ENCODE data around the gene GJB6.

Gene GJB6

DNA sequence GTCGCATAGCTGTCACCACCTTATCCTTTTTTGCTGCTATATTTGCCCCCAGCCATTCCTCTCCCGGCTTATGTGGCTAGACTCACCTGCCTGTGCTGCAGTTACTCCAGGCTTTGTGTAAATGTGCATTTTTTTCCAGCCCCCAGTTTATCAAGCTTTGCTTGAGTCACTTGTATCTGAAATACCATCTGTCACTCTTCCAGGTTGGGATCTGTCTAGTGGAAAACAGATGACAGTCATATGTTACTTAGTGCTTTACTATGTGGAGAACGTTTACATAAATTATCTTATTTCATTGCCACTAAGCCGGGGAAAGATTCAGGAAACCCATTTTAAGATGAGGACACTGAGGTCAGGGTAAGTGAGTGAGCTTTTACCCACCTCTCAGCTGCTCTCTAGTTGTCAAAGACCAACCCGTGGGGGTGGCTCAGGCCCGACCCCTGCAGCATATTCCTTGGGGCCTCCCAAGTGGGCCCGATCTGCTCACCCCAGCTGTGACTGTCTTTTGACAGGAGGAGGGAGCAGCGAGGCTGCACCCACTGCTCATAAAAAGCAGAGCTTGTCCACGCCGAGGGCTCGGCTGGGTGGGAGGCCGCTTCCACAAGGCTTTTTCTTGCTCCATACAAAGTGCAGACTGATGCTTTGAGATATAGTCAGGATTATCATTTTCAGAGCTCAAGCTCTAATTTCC lies 46.6 kb downstream of the GJB6 start:
- DNase-seq, result no peak

DNA sequence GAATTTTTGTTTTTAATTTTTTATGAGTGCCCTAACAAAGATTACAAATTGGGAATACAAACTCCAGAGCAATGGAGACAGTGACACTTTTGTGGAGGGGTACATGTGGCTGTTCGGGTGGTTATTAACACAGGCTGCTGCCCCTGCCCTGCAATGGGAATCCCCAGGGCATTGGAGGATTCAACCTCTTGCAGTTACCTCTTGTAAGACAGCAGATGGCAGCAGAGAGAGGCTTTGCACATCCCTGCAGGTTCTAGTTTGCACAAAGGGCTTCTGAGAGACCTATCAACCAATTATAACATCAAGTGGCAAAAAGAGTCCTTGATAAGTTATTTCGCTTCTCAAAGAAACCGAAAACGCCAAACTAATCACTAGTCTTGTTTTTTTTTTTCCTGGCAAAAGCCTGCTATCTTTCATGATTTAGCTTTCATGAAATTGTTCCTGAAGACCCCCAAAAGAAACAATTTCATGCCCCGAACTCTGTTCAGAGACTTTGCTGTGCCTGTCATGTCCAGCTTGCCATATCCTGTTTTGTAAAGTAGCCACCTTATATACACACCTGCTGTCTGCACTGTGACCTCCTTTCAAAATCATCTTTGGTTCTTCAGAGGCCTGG lies 49.8 kb downstream of the GJB6 start:
- peak; percentile 76 for DNase-seq

DNA sequence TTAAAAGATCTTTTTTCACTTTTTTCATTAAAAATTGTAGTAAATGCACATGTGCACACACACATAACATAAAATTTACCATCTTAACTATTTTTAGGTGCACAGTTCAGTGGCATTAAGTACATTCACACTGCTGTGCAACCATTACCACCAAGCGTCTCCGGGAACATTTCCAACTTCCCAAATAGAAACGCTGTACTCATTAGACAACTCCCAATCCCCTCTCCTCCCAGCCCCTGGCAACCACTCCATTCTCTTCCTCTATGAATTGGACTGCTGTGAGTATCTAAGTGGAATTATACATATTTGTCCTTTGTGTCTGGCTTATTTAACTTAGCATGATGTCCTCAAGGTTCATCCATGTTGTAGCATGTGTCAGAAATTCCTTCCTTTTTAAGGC lies 50.9 kb downstream of the GJB6 start:
- no peak for DNase-seq

DNA sequence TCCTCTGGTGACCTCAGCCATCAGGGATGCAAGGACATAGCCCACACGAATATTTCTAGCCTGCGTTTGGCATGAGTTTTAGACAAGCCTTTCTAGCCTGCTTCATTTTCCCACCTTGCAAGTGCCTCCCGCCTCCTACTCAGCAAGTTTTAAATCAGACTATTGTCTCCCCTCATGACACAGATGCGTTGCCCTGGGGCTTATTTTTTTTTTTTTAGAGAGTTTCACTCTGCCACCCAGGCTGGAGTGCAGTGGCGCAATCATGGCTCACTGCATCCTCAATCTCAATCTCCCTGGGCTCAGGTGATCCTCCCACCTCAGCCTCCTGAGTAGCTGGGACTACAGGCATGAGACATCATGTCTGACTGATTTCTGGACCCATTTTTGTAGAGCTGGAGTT lies 54.0 kb downstream of the GJB6 start:
- no peak for DNase-seq

DNA sequence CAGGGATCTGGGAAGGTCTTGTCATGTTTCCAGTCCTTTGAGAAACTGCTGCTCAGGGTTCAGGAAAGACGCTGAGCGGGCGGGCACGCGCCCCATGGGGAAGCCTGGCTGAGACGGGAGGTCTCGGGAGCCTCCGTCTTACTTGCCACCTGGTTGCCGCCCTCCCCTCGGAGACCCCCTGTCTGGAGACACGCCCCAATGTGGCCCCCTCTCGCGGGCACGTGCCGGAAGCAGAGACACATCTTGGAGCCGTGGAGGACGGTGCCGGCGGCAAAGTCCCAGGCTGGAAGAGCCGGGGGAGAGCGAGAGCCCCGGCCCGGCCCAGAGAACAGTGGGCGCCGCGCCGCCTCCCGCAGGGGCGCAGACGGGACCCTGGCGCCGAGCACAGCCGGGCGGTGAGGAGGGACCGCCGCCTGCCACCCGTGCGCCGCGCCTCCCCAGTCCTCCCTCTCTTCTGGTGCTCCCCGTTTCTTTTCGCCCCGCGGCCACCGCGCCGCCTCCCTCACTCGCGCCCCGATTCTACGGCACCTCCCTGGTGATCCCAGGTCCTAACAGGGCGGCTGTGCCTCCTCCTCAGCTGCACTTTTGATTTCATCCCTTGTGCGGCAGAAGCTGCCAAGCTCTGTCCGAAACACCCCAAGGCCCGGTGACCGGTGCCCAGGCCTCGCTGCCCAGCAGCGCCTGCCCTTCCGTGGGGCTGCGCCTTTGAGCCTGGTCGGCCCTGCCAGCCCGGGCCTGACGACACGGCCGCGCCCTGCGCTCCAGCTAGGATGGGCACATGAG lies 54.9 kb downstream of the GJB6 start:
- DNase-seq, result no peak

DNA sequence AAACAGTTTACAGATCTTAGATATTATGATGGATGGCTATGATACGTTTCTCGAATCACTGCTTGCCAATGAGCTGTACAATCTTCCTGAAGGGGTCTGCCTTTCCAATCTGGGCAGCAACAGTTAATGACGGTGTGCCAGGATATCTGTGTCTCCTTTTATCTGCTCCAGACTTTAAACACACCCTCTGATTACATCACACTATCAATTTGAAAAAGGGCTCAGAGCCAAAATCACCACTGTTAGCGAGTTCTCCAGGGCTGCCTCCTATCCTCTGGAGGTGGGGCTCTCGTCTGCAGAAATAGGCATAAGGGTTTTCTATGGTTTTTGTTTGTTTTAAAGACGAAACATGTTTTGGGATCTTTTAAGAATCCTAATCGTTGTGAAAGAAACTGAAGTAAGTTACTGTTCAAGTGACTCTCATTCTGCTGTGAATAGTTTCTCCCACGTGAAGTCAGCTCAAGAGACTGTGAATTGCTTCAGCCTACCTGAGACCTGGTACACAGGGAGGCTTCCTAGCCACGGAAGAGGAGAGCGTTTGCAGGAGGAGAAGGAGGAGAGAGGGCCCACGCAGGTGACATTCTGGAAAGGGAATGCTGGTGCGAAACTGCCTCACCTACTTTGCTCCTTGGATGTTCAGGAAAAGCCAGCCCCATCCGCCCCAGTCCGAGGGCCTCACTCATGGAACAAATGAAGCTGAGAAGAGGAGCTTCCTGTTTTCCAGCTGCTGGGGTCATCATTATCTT lies 56.0 kb downstream of the GJB6 start:
- DNase-seq, result no peak

DNA sequence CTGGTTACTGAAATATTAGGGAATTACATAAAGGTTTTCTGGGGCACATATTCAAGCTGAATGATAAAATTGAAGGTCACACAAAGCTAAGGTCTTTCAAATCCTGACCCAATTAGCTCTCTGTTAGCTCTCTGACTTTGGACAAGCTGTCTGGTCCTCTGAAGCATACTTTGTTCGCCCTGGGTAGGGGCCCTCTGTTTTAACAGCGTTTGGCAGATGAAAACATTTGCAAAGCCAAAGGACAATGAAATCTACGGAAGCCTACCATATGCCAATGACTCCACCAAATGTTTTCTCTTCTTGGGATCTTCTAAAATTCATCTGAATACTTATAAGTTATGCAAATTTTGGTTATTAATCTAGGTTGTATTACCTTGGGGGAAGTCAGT lies 56.7 kb downstream of the GJB6 start:
- no peak for DNase-seq

DNA sequence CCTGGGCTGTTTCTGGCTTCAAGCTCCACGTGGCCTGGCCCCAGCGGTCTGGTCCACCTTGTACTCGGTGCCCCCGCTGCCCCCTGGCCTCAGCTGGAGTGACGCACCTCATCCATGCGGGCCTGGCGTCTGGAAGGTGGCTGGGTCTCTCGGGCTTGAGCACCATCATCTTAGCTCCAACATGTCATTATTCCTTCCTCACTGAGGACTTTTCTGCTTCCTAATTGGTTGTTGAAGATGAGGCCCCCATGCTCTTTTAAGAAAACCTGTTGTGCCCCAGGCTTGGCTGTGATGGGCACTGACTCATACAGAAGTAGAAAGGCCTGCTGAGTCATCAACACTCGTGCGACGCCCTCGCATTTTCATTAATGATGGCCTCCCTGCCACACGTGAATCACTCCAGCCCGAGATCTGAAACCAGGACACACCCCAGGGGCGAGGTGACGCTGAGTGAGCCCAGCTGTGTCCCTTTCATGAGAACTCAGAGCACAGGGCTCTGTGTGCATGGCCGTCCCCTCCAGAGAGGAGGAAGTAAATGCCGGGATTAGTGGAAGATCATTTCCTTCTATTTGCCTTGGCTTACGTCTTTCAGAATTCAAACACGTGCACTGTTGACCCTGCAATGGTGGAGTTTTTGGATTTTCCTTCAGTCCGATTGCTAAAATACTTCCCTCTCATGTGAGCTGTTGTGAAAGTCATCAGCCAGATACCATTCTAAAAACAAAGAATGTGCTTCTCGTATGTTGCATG lies 57.3 kb downstream of the GJB6 start:
- peak; percentile 39 for DNase-seq

DNA sequence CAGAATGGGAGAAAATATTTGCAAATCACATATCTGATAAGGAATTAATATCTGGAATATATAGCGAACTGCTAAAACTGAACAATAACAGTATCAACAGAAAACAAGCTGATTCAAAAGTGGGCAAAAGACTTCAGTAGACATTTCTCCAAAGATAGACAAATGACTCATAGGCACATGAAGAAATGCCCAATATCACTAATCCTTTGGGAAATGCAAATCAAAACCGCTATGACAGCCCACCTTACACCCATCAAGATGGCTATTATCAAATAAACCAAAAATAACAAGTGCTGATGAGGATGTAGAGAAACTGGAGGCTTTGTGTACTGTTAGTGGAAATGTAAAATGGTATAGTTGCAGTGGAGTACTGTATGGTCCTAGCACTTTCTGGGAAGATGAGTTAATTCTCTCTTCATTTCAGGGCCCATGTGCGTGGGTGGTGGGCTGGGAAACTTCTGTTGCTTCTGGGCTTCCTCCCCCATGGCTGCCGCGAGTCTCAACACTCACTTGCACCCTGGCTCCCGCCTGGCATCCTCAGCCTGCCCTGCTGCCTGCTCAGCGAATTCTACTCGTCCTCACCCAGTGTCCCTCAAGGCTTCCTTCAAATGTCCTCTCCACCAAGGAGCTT lies 58.9 kb downstream of the GJB6 start:
- no peak for DNase-seq

Data from CD4-positive, alpha-beta T cell treated with Interleukin-10 for 1 hour (primary cell).